ENCODE data around the gene ARHGAP33. TPM values are rescaled to one million over a fixed set of nuclear protein-coding genes. Genes with fewer than 3 reads are reported as not detected.

ARHGAP33 gene
- total RNA-seq, 1 experiment from 2014 or later, result 18.3 TPM

- CTCF ChIA-PET, result no interaction called here
- TF ChIP-seq CTCF (IDR thresholded peaks at IDR 0.05; ENCODE audit: insufficient read depth in 1 of 2, low read depth in 1 of 2, low read length in 1 of 2, severe bottlenecking in 1 of 2, unreplicated experiment in 1 of 2), result no peak
- POLR2A ChIA-PET, result interaction anchor here (0.6 kb wide), 1 partner anchor 61 kb away, joined by 5 read pairs; no protein-coding TSS in a partner anchor
- Mint-ChIP-seq H3K9me3 (ENCODE audit: unreplicated experiment) (no peaks in the 10 kb centered on the region), H3K36me3 (ENCODE audit: insufficient read depth, unreplicated experiment) (peaks cover 8% of the 10 kb centered on the region), H3K27ac (ENCODE audit: unreplicated experiment) (no peak overlapping the region), H3K4me1 (ENCODE audit: low read depth, unreplicated experiment) (peaks cover 8% of the 10 kb centered on the region), H3K27me3 (ENCODE audit: insufficient read depth, unreplicated experiment) (no peaks in the 10 kb centered on the region), H3K4me3 (ENCODE audit: unreplicated experiment) (no peak overlapping the region)
- no peaks in the 10 kb centered on the region for H3K4me1 ChIP-seq
- no peak overlapping the region for H3K4me3 ChIP-seq (ENCODE audit: low read depth, low read length)
- H3K27me3 ChIP-seq (replicated peaks; ENCODE audit: control insufficient read depth, insufficient read depth, low read length), result no peaks in the 10 kb centered on the region
- no TSS peak for BruUV-seq (replicated peaks)
- intact Hi-C loops (cut with micrococcal nuclease; ENCODE audit: unreplicated experiment), result no loop called here
- DNase-seq, result no peak
- H3K36me3 ChIP-seq (ENCODE audit: control insufficient read depth, insufficient read depth, low read length), result no peaks in the 10 kb centered on the region; the same call in 1 of the 2 replicates
- H3K9me3 ChIP-seq, result no peaks in the 10 kb centered on the region
Observed at GRCh38 chr19:35780058-35780457, 4.7 kb downstream of the ARHGAP33 start.

- intact Hi-C loops (cut with micrococcal nuclease; ENCODE audit: unreplicated experiment), result no loop called here
- H3K4me1 ChIP-seq, result no peaks in the 10 kb centered on the region
- DNase-seq, result no peak
- Mint-ChIP-seq H3K27me3 (ENCODE audit: insufficient read depth, unreplicated experiment) (no peaks in the 10 kb centered on the region), H3K4me1 (ENCODE audit: low read depth, unreplicated experiment) (peaks cover 8% of the 10 kb centered on the region), H3K27ac (ENCODE audit: unreplicated experiment) (no peak overlapping the region), H3K36me3 (ENCODE audit: insufficient read depth, unreplicated experiment) (peaks cover 5% of the 10 kb centered on the region), H3K4me3 (ENCODE audit: unreplicated experiment) (no peak overlapping the region), H3K9me3 (ENCODE audit: unreplicated experiment) (no peaks in the 10 kb centered on the region)
- H3K27me3 ChIP-seq (replicated peaks; ENCODE audit: control insufficient read depth, insufficient read depth, low read length), result no peaks in the 10 kb centered on the region
- no peak for TF ChIP-seq CTCF (IDR thresholded peaks at IDR 0.05; ENCODE audit: insufficient read depth in 1 of 2, low read depth in 1 of 2, low read length in 1 of 2, severe bottlenecking in 1 of 2, unreplicated experiment in 1 of 2)
- ChIA-PET CTCF (no interaction called here), POLR2A (interaction anchor here (0.6 kb wide), 1 partner anchor 62 kb away, joined by 5 read pairs; no protein-coding TSS in a partner anchor)
- BruUV-seq (replicated peaks), result no TSS peak
- H3K4me3 ChIP-seq (ENCODE audit: low read depth, low read length), result no peak overlapping the region
- no peaks in the 10 kb centered on the region; the same call in 1 of the 2 replicates for H3K36me3 ChIP-seq (ENCODE audit: control insufficient read depth, insufficient read depth, low read length)
- no peaks in the 10 kb centered on the region for H3K9me3 ChIP-seq
Observed at GRCh38 chr19:35780717-35781116, 5.4 kb downstream of the ARHGAP33 start.

- Mint-ChIP-seq H3K27me3 (ENCODE audit: insufficient read depth, unreplicated experiment) (no peaks in the 10 kb centered on the region), H3K4me3 (ENCODE audit: unreplicated experiment) (no peak overlapping the region), H3K4me1 (ENCODE audit: low read depth, unreplicated experiment) (peaks cover 8% of the 10 kb centered on the region), H3K36me3 (ENCODE audit: insufficient read depth, unreplicated experiment) (peaks cover 5% of the 10 kb centered on the region), H3K9me3 (ENCODE audit: unreplicated experiment) (no peaks in the 10 kb centered on the region), H3K27ac (ENCODE audit: unreplicated experiment) (no peak overlapping the region)
- Histone ChIP-seq H3K4me1 (no peaks in the 10 kb centered on the region), H3K36me3 (ENCODE audit: control insufficient read depth, insufficient read depth, low read length) (no peaks in the 10 kb centered on the region; the same call in 1 of the 2 replicates), H3K9me3 (no peaks in the 10 kb centered on the region), H3K4me3 (ENCODE audit: low read depth, low read length) (no peak overlapping the region), H3K27me3 (replicated peaks; ENCODE audit: control insufficient read depth, insufficient read depth, low read length) (no peaks in the 10 kb centered on the region)
- no peak for TF ChIP-seq CTCF (IDR thresholded peaks at IDR 0.05; ENCODE audit: insufficient read depth in 1 of 2, low read depth in 1 of 2, low read length in 1 of 2, severe bottlenecking in 1 of 2, unreplicated experiment in 1 of 2)
- POLR2A ChIA-PET, result no interaction called here
- intact Hi-C loops (cut with micrococcal nuclease; ENCODE audit: unreplicated experiment), result no loop called here
- no TSS peak for BruUV-seq (replicated peaks)
- DNase-seq, result no peak
- CTCF ChIA-PET, result interaction anchor here (1.0 kb wide), 1 partner anchor 149 kb away, joined by 3 read pairs; no protein-coding TSS in a partner anchor
Observed at GRCh38 chr19:35781650-35782049, 6.3 kb downstream of the ARHGAP33 start.

All from Caco-2 (cell line).